NAMALWA (cell line): ENCODE results near the gene LMBRD1.
"Not testable (repeated sequence)": the region's sequence is repeated elsewhere in the genome, so short reads cannot be mapped to it uniquely, and the experiment has no call there.

ENCODE experiments used
- DNase-seq: peaks from one replicate; pipeline ENCODE4 v3.0.0-alpha.2; 2015; ENCODE audit warnings: low spot score

Gene LMBRD1

DNA sequence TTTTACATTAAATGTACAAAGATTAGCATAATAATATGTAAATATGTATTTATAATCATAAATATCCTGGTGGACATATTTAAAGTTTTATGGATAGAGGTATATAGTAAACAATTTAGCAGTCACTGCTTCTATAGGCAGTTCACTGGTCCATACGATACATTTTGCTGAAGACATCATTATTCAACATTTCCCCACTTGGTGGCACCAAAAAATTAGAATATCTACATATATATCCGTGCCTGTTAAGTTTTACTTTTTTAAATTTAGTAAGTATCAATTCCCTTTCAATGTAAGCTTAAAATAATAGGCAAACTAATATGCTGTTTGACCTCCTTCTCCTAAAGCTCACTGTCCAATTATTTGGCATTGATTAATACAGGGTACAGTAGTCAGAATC lies 64.2 kb downstream of the LMBRD1 start:
- peak; percentile 53 for DNase-seq

DNA sequence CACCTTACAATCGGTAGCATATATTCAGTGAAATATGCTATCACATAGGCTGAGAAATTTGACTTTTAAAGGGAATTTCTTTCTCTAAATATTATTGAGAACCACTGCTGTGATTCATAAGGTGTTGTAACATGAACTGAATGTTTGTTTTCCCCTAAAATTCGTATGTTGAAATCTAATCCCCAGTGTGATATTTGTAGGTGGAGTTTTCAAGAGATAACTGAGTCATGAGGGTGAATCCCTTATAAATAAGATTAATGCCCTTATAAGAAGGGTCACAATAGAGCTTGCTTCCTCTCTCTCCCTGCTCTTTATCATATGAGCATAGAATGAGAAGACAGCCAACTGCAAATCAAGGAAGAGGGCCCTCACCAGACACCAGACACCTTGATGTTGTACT lies 64.8 kb downstream of the LMBRD1 start:
- DNase-seq = no peak

DNA sequence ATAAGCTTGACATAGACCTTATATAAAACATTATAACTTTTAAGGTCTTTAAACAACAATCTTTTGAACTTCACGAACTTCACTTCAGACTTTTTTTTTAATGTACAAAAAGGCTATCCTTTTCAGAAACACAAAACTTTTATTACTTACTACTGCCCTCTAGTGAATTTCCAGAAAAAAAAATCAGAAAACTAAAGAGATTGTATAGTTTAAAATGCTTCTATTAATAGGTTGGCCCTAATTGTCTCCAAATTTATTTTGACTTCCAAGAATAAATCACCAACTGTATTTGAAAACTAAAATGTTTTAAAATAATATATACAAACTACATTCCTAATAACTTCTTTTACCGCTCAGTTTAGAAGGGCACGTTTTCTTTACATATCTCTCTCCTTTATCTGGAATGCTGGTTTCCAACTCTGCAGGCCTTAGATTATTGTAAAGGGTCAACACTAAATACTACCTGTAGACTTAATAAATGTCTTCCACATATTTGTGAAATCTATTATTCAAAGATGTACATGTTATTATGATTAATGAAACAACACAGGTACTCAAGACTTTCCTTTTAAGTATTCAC lies 66.8 kb downstream of the LMBRD1 start:
- peak; percentile 31 for DNase-seq

DNA sequence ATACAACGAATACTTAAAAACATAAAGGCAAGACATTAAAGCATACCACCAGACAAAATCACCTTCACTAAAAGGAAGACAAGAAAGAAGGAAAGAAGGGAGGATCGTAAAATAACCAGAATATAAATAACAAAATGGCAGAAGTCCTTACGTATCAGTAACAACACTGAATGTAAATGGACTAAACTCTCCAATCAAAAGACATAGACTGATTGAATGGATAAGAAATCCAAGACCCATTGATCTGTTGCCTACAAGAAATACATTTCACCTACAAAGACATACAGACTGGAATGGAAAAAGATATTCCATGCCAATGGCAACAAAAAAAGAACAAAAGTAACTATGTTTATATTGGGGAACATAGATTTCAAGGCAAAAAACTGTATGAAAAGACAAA lies 74.1 kb downstream of the LMBRD1 start:
- no peak for DNase-seq

DNA sequence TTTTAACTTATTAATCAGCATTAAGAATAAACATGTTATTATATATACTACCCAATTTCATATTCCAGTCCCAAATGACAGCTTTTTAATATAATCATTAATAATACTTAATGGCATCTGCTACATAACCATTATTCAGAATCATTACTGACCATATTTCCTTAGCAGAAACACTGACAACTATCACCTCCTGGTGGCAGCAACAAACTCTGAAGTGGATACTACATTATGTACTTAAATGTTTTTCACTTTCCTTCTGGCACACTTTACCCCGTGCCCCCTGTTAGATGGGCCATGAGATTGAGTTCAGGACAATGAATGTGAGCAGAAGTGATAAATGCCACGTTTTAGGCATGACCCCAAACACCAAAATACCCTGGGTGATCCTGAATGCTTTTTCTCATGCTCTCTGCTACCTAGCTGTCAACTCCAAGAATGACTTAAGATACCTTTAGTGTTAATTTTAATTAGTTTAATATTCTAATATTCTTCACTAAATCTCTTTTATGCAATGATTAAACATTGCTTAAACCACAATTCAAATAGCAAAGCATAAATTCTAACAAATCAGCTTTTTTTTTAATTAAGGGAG lies 77.1 kb downstream of the LMBRD1 start:
- peak; percentile 55 for DNase-seq

DNA sequence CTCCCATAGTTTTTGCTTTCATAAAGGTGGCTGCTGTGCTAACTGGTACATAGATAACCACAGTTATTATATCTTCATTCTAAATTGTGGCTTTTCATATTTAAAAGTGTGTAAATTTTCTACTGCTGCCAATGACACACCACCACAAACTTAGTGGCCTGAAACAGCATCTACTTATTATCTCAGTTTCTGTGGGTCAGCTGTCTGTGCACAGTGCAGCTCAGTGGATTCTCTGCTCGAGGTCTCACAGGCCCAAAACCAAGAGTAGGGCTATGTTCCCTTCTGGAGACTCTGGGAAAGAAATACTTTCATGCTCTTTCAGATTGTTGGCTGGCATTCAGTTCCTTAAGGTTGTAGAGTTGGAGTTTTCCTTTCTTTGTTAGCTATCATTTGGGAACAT lies 90.1 kb downstream of the LMBRD1 start:
- DNase-seq = no peak

DNA sequence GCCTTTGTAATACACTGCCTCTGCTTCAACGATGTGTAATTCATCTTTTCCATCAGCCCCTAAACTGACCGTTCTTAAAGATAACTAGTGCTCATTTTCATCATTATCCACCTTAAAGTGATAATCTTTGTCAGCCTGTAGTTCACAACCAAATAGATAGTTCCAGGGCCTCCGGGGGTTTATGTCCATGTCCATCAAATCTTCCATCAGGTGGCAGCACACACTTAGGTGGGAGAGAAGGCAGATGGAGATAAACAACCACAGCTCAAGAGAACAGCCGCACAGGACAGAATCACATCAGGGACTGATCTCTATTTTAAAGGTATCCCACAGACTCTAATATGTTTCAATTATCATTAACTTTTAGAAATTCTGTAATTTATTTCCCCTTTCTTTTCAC lies 90.9 kb downstream of the LMBRD1 start:
- no peak for DNase-seq

DNA sequence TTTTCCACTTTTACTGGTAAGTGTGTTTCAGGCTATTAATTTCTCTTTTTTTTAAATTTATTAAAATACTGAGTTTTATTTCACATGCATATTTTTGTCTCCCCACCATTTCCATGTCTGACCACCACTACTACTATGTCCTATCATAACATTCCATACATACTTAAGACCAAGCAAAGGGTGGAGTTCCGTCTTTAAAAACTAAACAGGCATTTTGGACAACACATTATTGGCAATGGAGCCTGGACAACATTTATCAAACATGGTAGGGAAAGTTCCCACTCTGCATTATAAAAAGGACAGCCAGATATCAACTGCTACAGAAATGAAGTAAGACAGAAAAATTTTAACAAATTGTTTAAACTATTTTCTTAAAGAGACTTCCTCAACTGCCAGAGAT lies 91.9 kb downstream of the LMBRD1 start:
- no peak for DNase-seq

DNA sequence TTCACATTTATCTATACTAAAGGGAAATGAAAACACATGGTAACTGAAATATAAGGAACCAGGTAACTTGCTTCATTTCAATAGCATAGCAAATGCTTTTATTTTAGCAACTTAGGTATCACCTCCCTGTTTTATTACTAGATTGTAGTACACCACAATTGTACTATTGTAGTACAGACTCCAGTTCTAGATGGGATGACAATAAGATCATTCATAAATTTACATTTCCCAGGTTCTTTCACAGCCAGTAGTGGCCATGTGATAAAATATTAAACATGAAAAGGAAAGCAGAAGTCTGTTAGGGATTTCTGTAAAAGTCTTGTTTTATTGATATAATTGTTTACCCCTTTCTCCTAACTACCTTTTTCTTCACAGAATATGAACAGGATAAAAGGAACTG lies 97.2 kb downstream of the LMBRD1 start:
- DNase-seq = no peak

DNA sequence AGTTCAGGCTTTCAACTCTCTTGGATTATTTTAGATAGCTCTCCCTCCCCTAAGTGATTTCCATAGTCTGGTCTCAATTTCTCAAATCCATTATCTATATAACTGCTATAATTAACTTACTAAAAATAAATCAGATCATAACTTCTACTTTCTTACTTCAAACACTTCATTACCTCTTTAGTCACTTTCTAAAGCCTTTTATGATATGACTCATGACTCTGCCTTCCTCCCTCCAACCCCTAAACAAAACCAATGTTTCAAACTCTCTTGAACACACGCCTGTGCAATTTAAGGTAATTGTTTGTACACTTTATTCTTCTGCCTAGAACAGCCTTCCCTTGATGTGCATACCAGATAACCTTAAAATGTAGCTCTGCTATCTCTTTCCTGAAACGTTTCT lies 100.5 kb downstream of the LMBRD1 start:
- DNase-seq = no peak

DNA sequence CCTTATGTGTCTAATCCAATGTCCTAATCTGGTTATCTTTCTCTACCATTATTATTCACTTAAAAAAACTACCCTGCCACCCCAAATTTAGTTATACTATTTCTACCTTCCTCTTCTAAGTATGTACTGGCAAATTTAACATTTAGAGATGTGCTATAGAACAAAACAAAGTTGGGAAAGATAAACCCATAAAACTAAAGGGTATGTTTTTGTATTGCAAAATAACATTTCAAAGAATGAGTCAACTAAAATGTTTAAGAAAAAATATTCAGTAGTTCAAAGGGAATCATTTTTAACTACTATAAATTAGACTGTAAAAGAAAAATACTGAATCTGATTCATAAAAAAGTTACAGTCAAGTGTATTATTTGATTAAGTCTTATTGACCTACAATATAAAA lies 103.0 kb downstream of the LMBRD1 start:
- DNase-seq = no peak

DNA sequence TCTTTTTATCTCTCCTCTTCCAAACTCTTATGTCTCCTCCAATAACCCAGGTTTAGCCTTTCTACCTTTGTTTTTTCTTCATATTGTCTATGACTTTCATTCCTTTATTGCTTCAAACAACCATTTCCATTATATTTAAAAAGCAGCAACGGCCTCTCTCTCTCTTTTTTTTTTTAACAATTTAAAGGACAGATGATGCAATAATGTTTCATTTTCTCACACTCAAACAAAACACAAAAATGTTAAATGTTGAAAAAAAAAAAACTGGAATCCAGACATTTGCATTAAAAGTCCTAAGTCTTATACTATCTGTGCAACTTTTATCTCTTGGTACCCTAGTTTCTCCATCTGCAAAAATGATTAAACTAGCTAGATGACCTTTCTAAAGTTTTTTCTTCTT lies 105.8 kb downstream of the LMBRD1 start:
- no peak for DNase-seq

DNA sequence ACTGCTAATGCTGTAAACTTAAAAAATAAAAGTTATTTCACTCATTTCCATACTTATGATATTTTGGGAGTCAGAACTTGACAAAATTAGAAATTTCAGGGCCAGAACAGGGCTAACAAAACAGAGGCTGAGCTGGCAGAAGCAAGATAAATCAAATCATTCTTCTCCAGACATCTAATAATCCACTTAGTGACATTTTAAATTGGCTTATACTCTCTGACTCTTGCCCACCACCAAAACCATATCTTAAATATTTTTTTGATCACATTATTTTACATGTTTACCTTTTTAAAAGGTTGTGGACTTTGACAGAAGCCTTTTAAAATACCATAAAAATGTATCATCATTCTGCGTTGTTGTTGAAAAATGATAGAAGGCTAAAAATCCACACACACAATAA lies 116.5 kb downstream of the LMBRD1 start:
- DNase-seq = no peak

DNA sequence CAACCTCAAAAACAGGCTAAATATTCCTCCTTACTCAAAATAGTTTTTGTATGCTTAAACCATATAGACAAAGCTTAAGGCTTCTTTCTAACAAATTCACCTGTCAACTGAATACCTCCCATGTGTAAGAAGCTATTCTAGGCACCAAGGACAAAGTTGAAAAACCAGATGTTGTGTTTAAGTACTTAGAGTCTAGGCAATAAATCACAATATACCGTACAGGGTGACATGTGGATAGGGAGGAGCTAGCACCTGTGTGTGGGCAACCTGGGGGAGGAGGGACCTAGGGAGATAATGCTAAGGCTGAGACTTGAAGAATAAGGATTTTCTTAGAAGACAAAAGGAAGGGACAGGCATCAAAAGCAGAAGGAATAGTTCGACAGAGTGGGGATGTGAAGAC lies 123.5 kb downstream of the LMBRD1 start:
- no peak for DNase-seq

DNA sequence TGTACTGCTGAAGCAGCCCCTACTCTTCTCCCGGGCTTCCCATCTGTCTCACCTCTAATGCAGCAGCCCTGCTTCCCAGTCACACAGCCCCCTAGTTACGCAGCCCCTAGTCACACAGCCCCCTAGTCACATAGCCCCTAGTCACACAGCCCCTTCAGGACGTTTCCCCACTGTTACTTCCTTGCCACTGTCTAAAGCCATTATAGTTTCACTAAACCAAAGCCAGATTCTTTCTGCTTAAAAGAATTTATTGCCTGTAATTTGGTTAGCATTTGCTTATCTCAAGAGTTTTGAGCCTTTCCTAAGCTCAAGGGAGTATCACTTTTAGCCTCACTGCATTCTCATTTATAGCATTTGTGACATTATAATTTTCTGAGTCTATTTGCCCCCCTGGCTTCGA lies 127.9 kb downstream of the LMBRD1 start:
- DNase-seq = no peak

DNA sequence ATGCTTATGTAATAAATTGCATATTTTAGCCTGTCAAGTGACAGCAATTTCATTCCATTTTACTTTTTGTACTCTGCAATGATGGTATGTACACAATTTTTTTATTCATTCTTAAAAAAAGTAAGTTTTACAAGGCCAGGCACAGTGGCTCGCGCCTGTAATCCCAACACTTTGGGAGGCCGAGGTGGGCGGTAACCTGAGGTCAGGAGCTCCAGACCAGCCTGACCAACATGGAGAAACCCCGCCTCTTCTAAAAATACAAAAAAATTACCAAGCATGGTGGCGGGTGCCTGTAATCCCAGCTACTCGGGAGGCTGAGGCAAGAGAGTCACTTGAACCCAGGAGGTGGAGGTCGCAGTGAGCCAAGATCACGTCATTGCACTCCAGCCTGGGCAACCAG lies 130.0 kb downstream of the LMBRD1 start:
- DNase-seq = not testable (repeated sequence)

DNA sequence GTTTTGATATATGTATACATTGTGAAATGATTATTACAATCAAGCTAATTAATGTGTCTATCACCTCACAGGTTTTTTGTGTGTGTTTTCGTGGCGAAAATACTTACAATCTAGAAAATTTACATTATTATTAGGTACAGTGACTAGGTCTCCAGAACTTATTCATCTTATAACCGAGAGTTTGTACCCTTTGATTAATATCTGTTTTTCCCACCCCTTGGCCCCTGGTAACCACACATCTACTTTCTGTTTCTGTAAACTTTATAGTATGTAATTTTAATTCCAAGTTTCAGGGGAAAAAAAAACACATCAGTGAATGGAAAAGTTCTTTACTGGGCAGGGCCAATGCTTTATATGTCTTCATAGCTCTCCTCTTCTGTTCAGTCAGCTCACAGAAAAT lies 131.4 kb downstream of the LMBRD1 start:
- DNase-seq = no peak

DNA sequence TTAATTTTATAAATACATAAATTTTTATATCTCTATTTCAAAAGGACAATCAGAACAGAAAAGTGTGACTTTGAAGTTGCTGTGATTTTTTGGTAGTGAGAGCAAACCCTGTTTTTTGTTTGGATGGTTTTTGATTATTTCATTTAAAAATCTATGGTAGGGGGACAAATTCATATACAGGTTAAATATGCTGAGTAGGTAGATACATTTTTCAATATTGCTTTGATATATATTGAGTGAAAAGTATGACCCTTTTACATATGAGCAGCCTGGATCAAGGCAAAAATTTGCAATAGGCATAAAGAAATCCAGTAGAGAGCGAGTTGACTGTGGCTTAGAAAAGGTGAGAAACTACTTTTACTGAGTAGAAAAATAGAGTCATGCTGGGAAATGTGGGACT lies 132.3 kb downstream of the LMBRD1 start:
- DNase-seq = no peak

DNA sequence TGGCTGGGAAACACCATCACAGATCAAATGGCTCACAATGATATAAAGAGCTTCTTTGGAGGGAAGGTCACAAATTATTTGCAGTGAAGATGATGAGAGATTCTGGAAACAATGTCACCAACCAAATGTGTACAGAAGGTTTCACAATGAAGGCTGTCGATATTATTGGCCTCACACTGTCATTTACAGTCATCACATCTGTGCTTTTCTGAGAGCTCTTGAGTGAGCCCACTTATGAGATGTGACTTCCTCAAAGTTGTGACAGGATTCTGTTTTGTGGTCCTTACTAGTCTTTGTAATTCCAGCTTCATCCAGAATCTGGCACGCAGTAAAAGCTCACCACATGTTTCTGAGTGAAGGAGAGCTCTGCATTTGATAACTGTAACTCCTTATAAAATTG lies 133.6 kb downstream of the LMBRD1 start:
- no peak for DNase-seq

DNA sequence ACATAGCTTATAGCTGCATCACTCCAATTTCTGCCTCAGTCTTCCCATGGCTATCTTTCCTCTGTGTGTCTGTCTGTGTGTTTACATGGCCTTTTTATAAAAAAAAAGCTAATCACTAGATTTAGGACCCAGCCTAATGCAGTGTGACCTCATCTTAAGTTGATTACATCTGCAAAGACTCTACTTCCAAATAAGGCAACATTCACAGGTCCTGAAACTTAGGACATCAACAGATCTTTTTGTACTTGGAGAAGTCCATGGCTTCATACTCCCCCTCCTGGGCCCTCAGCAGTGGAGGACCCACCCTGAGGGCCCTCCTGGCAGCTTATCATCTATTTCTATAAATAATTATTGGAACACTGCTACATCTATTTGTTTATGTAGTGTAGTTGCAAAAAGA lies 146.1 kb downstream of the LMBRD1 start:
- DNase-seq = no peak

DNA sequence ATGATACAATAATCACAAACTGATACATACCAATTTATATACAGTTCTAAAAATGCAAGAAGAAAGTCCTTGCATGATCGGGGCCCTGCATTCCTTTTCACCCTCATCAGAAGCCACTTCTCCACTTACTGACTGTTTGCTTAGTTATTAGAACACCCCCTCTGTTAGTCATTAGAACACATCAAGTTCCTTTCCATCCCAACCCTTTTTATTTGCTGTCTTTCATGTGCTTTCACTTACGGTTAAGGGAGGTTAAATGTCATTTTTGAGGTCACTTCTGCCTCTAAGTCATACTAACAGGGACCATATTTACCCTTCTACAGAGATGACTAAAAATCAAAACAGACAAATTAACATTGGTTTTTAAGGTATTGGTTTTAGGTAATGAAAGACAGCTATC lies 149.1 kb downstream of the LMBRD1 start:
- no peak for DNase-seq

DNA sequence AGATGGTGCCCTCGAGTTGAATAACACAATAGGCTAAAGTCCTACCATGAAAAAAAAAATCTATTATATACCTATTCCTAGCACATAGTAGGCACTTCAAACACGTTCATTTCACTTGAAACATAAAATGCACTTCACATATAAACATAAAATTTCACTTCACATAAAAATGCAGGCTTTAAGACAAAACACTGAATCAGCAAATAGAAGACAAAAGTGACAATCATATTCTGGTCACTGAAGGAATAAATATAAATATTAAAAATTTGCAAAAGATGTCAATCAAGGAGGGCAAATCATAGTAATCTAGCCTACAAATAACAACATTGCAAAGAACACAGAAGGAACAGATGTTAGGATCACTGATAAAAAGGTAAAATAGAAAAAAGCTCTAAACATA lies 153.1 kb downstream of the LMBRD1 start:
- no peak for DNase-seq

DNA sequence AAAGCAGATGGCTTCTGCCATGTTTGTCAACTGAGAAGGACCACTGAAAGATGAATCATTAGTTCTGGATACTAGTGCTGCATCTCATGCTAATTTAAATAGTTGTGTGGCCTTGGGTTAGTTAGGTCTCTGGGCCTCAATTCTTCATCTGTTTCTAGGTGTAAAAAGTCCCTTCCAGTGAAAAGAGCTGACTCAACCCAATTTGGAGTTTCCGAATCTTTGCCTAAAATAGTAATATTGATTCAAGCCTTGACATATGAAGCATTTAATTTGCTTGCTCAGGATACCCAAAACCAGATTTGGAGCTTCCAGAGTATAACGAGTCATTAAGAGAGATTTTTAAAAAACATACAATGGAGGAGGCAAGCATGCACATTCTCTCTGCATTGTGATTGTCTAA lies 163.9 kb downstream of the LMBRD1 start:
- no peak for DNase-seq

DNA sequence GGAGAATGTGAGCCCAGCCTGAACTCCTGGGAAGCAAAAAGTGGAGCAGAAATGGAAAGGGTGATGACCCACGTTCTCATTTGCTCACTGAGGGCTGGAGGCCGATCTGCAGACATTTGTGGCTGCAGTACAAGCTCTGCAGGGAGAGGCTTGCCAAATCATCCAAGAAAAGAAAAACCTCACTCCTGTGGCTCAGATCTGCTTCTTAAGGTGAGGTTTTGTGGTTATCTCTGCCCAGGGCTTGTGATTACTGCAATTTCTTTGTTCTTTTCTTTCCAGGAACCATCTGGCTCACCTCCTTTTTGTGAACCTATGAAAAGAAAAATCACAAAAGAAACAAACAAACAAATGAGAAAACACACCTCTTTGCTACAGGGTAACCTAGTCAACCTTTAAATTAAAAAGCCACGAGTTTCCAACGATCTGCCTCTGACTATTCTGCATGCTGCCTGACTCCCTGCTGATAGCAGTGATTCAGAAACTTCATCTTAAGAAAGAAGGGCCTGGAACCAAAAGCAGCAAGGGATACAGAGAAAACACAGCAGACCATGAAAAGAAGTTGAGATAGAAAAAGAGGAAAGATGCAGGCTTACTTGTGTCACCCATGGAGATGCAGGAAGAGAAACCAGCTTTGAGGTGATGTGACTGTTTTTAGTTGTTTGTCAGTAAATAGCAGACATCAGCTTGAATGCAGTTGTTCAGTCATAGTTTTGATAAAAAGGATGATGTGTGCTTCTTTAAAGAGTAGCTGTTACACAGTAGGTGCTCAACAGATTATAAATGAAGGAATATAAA lies 165.1 kb downstream of the LMBRD1 start:
- no peak for DNase-seq
